Natural killer cell (primary cell): ENCODE measurements around the gene PSEN2. TPM values are rescaled to one million over a fixed set of nuclear protein-coding genes. Genes with fewer than 3 reads are reported as not detected.

ENCODE experiments used
- ATAC-seq, 3 donors: fragments of 150-1000 bp in 2 of 3; fragments of 200-7000 bp in 1 of 3; cut with Tn5 transposase; 1 replicate in 1 of 3; 2 replicates in 2 of 3; pipeline ENCODE4 v1.10.0; 2021; ENCODE audit warnings: mild to moderate bottlenecking in 2 of 3, moderate library complexity in 2 of 3
- DNase-seq, 2 donors: peaks; one replicate each; pipeline versions ENCODE4 v3.0.0 to v3.0.0-alpha.2; 2013 to 2021; ENCODE audit warnings: mixed read lengths in 1 of 2
- H3K27ac ChIP-seq: one replicate; pipeline ENCODE4 v1.5.1; 2013; ENCODE audit warnings: mild to moderate bottlenecking, low read length
- H3K27me3 ChIP-seq: one replicate; pipeline ENCODE4 v1.6.1; 2013; ENCODE audit warnings: low read length; ENCODE audit not compliant: control insufficient read depth, insufficient read depth
- H3K36me3 ChIP-seq: one replicate; pipeline ENCODE4 v1.6.1; 2013; ENCODE audit warnings: low read length; ENCODE audit not compliant: control insufficient read depth, insufficient read depth
- H3K4me1 ChIP-seq: one replicate; pipeline ENCODE4 v1.6.1; 2013; ENCODE audit warnings: low read length; ENCODE audit not compliant: control insufficient read depth, insufficient read depth
- H3K4me3 ChIP-seq: one replicate; pipeline ENCODE4 v1.5.1; 2013; ENCODE audit warnings: low read length
- H3K9me3 ChIP-seq: one replicate; pipeline ENCODE4 v1.6.1; 2013; ENCODE audit warnings: low read length; ENCODE audit not compliant: control insufficient read depth, insufficient read depth
- H3K27ac Mint-ChIP-seq, 2 donors: one replicate each; pipeline ENCODE4 v1.8.0; 2022; ENCODE audit warnings: mild to moderate bottlenecking in 2 of 2, mixed read lengths in 2 of 2, moderate library complexity in 1 of 2
- H3K27me3 Mint-ChIP-seq, 2 donors: one replicate each; pipeline ENCODE4 v1.8.0; 2022; ENCODE audit warnings: low read depth in 2 of 2, mixed read lengths in 2 of 2
- H3K36me3 Mint-ChIP-seq: one replicate; pipeline ENCODE4 v1.8.0; 2022; ENCODE audit warnings: mixed read lengths
- H3K4me1 Mint-ChIP-seq, 2 donors: one replicate each; pipeline ENCODE4 v1.8.0; 2022; ENCODE audit warnings: mixed read lengths in 2 of 2
- H3K4me3 Mint-ChIP-seq: one replicate; pipeline ENCODE4 v1.8.0; 2022; ENCODE audit warnings: mild to moderate bottlenecking, moderate library complexity, mixed read lengths
- H3K9me3 Mint-ChIP-seq, 2 donors: one replicate each; pipeline ENCODE4 v1.8.0; 2022; ENCODE audit warnings: mixed read lengths in 2 of 2
- WGBS: methylation state at CpG from one replicate; pipeline ENCODE4 v1.1.7; 2013; ENCODE audit warnings: missing lambda C conversion rate; ENCODE audit not compliant: insufficient coverage; 5-methylcytosine and 5-hydroxymethylcytosine counted together
- intact Hi-C: fragments of 100-400 bp; cut with micrococcal nuclease; formaldehyde crosslinking; loops from one replicate; pipeline ENCODE4 v1.14.2; 2022
- total RNA-seq, 4 donors: library from RNA; stranded (reverse); fragments of 120-200 nt in 1 of 4; gene quantifications; one replicate each; pipeline versions ENCODE4 v1.2.3 to v1.2.4, GENCODE V29; 2013 to 2022
- TF ChIP-seq, protein P1 (sequence below): fragments of 200-600 bp; IDR thresholded peaks from one replicate; pipeline ENCODE4 v1.8.0; 2022; ENCODE audit warnings: antibody characterized with exemption

Gene PSEN2
- total RNA-seq, 3 donors from 2014 or later (not counting 1 experiment from before 2014, with no cell fraction given): 12.6 to 22.8 (median 14.9) TPM

DNA sequence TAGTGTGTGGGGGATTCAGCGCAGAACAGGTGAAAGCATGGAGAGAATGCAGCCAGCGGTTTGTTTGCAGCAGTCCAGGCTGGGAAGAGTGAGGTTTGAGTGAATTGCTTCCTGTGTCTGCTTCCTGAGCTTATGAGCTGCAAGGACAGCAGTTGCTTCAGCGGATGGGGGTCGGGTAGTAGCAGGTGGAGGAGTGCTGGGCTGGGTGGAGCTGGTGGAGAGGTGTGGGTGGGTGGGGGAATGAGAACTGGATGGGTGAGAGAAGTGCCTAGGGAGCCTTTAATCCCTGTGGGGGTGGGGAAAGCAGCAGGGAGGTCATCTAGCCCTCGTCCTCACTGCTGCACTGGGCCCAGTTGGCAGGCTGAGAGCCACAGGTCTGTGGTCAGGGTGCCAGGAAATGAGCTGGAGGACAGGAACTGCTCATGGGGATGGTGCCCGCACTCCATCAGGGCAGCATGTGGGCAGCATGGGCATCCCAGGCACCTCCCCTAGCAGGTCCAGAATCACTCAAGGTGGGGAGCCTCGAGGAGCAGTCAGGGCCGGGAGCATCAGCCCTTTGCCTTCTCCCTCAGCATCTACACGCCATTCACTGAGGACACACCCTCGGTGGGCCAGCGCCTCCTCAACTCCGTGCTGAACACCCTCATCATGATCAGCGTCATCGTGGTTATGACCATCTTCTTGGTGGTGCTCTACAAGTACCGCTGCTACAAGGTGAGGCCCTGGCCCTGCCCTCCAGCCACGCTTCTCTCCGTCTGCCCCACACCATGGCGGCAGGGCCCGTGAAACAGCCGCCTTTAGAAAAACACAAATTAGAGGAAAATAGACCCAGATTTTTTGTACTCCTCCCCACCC lies 14.8 kb downstream of the PSEN2 start:
- Mint-ChIP-seq H3K9me3 (no peaks in the 10 kb centered on the region), H3K4me1 (peaks cover 38 to 41% of the 10 kb centered on the region in 2 donors)

GRCh38 chr1:226886122-226886901 lies 15.9 kb downstream of the PSEN2 start:
- Mint-ChIP-seq H3K36me3 (no peaks in the 10 kb centered on the region), H3K4me3 (no peak overlapping the region), H3K27ac (peak overlapping the region in 1 of 2 donors; percentile 73), H3K27me3 (no peaks in the 10 kb centered on the region), H3K4me1 (peaks cover 38 to 41% of the 10 kb centered on the region in 2 donors), H3K9me3 (no peaks in the 10 kb centered on the region)
- TF ChIP-seq, protein P1, sequence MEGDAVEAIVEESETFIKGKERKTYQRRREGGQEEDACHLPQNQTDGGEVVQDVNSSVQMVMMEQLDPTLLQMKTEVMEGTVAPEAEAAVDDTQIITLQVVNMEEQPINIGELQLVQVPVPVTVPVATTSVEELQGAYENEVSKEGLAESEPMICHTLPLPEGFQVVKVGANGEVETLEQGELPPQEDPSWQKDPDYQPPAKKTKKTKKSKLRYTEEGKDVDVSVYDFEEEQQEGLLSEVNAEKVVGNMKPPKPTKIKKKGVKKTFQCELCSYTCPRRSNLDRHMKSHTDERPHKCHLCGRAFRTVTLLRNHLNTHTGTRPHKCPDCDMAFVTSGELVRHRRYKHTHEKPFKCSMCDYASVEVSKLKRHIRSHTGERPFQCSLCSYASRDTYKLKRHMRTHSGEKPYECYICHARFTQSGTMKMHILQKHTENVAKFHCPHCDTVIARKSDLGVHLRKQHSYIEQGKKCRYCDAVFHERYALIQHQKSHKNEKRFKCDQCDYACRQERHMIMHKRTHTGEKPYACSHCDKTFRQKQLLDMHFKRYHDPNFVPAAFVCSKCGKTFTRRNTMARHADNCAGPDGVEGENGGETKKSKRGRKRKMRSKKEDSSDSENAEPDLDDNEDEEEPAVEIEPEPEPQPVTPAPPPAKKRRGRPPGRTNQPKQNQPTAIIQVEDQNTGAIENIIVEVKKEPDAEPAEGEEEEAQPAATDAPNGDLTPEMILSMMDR: no peak
- ATAC-seq: no peak
- Histone ChIP-seq H3K4me3 (no peak overlapping the region), H3K27ac (no peak overlapping the region), H3K4me1 (peaks cover 44% of the 10 kb centered on the region), H3K36me3 (peaks cover 4% of the 10 kb centered on the region), H3K9me3 (no peaks in the 10 kb centered on the region), H3K27me3 (no peaks in the 10 kb centered on the region)
- WGBS: 58% methylated on average over 9 of the region's 9 CpGs
- no peak for DNase-seq
- intact Hi-C loops: no loop called here

More for the DNA sequence above, 14.8 kb downstream of the PSEN2 start:
- 65% methylated on average over 19 of the region's 20 CpGs for WGBS
- intact Hi-C loops: no loop called here
- H3K4me3 Mint-ChIP-seq: peak overlapping the region; percentile 17
- Histone ChIP-seq H3K4me3 (no peak overlapping the region), H3K36me3 (peaks cover 2% of the 10 kb centered on the region), H3K9me3 (no peaks in the 10 kb centered on the region), H3K4me1 (peaks cover 44% of the 10 kb centered on the region), H3K27ac (no peak overlapping the region), H3K27me3 (no peaks in the 10 kb centered on the region)
- ATAC-seq (peak in 2 of 3 donors; percentile 53 to 59), DNase-seq (no peak)
- H3K27ac Mint-ChIP-seq: peak overlapping the region; percentile 64 to 73
- no peaks in the 10 kb centered on the region for H3K36me3 Mint-ChIP-seq
- no peaks in the 10 kb centered on the region for H3K27me3 Mint-ChIP-seq
- TF ChIP-seq, protein P1: no peak

DNA sequence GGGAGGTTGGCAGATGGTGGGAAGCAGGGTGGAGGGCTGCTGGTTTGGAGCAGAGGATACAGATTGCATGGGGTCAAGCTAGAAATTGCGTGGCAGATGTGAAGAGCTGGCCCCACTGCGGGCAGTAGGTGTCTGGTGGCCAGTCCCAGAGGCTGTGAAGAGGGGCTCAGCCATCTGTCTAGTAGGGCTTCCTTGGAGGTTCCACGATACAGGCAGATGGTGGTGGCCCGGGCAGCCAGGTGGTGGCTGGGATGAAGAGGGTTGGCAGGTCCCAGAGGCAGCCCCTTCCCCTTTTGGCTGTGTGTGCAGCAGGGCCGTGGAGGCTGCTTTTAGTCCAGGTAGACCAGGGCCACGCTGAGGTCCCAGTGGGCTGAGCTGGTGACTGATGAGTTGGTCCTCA lies 16.6 kb downstream of the PSEN2 start:
- Histone ChIP-seq H3K4me1 (peaks cover 40% of the 10 kb centered on the region), H3K9me3 (no peaks in the 10 kb centered on the region), H3K27ac (no peak overlapping the region), H3K27me3 (no peaks in the 10 kb centered on the region), H3K36me3 (peaks cover 6% of the 10 kb centered on the region), H3K4me3 (no peak overlapping the region)
- DNase-seq (no peak), ATAC-seq (no peak)
- 93% methylated on average over 6 of the region's 6 CpGs for WGBS
- H3K4me3 Mint-ChIP-seq: no peak overlapping the region
- TF ChIP-seq, protein P1: no peak
- H3K9me3 Mint-ChIP-seq: no peaks in the 10 kb centered on the region
- intact Hi-C loops: no loop called here
- H3K27me3 Mint-ChIP-seq: no peaks in the 10 kb centered on the region
- H3K36me3 Mint-ChIP-seq: no peaks in the 10 kb centered on the region
- peak overlapping the region in 1 of 2 donors; percentile 73 for H3K27ac Mint-ChIP-seq
- peaks cover 33 to 37% of the 10 kb centered on the region in 2 donors for H3K4me1 Mint-ChIP-seq
